ENCODE measurements around the gene CALHM1.

DNA sequence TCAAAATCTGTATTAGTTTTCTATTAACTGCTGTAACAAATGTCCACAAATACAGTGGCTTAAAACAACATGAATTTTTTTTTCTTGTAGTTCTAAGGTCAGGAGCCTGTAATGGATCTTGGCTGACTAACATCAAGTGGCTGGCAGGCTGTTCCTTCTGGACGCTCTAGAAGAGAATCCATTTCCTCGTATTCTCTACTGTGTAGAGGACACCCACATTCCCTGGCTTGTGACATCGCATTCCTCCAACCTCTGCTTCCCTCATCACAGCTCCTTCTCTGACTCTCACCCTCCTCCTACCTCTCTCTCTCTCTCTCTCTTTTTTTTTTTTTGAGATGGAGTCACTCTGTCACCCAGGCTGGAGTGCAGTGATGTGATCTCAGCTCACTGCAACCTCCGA is 4.8 kb upstream of the CALHM1 start:
- TF ChIP-seq, protein P1, sequence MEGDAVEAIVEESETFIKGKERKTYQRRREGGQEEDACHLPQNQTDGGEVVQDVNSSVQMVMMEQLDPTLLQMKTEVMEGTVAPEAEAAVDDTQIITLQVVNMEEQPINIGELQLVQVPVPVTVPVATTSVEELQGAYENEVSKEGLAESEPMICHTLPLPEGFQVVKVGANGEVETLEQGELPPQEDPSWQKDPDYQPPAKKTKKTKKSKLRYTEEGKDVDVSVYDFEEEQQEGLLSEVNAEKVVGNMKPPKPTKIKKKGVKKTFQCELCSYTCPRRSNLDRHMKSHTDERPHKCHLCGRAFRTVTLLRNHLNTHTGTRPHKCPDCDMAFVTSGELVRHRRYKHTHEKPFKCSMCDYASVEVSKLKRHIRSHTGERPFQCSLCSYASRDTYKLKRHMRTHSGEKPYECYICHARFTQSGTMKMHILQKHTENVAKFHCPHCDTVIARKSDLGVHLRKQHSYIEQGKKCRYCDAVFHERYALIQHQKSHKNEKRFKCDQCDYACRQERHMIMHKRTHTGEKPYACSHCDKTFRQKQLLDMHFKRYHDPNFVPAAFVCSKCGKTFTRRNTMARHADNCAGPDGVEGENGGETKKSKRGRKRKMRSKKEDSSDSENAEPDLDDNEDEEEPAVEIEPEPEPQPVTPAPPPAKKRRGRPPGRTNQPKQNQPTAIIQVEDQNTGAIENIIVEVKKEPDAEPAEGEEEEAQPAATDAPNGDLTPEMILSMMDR (conservative IDR thresholded peaks at IDR 0.05; ENCODE audit: low read depth in 2 of 2) = no peak
- no peak for TF ChIP-seq EZH2 (IDR thresholded peaks at IDR 0.05; ENCODE audit: low read depth, unreplicated experiment)
- no peak for TF ChIP-seq POLR2AphosphoS5 (IDR thresholded peaks at IDR 0.05; ENCODE audit: low read depth)
- TF ChIP-seq CREB1 (CRISPR knock-in tag; IDR thresholded peaks at IDR 0.05; ENCODE audit: low read depth) = no peak
- TF ChIP-seq JUNB (IDR thresholded peaks at IDR 0.05; ENCODE audit: unreplicated experiment) = no peak
- no peak for TF ChIP-seq NANOG (IDR thresholded peaks at IDR 0.05; ENCODE audit: borderline replicate concordance)
- no peak for TF ChIP-seq ZNF114 (CRISPR knock-in tag; IDR thresholded peaks at IDR 0.05)
- no peak for TF ChIP-seq REST (IDR thresholded peaks at IDR 0.05; ENCODE audit: unreplicated experiment)
- TF ChIP-seq EZH2phosphoT487 (IDR thresholded peaks at IDR 0.05; ENCODE audit: unreplicated experiment) = no peak
- no peak for TF ChIP-seq STAT1 (IDR thresholded peaks at IDR 0.05; ENCODE audit: unreplicated experiment)
- TF ChIP-seq ETS1 (IDR thresholded peaks at IDR 0.05) = no peak
- TF ChIP-seq ZNF331 (CRISPR knock-in tag; IDR thresholded peaks at IDR 0.05; ENCODE audit: low read depth) = no peak
- TF ChIP-seq, protein P2, sequence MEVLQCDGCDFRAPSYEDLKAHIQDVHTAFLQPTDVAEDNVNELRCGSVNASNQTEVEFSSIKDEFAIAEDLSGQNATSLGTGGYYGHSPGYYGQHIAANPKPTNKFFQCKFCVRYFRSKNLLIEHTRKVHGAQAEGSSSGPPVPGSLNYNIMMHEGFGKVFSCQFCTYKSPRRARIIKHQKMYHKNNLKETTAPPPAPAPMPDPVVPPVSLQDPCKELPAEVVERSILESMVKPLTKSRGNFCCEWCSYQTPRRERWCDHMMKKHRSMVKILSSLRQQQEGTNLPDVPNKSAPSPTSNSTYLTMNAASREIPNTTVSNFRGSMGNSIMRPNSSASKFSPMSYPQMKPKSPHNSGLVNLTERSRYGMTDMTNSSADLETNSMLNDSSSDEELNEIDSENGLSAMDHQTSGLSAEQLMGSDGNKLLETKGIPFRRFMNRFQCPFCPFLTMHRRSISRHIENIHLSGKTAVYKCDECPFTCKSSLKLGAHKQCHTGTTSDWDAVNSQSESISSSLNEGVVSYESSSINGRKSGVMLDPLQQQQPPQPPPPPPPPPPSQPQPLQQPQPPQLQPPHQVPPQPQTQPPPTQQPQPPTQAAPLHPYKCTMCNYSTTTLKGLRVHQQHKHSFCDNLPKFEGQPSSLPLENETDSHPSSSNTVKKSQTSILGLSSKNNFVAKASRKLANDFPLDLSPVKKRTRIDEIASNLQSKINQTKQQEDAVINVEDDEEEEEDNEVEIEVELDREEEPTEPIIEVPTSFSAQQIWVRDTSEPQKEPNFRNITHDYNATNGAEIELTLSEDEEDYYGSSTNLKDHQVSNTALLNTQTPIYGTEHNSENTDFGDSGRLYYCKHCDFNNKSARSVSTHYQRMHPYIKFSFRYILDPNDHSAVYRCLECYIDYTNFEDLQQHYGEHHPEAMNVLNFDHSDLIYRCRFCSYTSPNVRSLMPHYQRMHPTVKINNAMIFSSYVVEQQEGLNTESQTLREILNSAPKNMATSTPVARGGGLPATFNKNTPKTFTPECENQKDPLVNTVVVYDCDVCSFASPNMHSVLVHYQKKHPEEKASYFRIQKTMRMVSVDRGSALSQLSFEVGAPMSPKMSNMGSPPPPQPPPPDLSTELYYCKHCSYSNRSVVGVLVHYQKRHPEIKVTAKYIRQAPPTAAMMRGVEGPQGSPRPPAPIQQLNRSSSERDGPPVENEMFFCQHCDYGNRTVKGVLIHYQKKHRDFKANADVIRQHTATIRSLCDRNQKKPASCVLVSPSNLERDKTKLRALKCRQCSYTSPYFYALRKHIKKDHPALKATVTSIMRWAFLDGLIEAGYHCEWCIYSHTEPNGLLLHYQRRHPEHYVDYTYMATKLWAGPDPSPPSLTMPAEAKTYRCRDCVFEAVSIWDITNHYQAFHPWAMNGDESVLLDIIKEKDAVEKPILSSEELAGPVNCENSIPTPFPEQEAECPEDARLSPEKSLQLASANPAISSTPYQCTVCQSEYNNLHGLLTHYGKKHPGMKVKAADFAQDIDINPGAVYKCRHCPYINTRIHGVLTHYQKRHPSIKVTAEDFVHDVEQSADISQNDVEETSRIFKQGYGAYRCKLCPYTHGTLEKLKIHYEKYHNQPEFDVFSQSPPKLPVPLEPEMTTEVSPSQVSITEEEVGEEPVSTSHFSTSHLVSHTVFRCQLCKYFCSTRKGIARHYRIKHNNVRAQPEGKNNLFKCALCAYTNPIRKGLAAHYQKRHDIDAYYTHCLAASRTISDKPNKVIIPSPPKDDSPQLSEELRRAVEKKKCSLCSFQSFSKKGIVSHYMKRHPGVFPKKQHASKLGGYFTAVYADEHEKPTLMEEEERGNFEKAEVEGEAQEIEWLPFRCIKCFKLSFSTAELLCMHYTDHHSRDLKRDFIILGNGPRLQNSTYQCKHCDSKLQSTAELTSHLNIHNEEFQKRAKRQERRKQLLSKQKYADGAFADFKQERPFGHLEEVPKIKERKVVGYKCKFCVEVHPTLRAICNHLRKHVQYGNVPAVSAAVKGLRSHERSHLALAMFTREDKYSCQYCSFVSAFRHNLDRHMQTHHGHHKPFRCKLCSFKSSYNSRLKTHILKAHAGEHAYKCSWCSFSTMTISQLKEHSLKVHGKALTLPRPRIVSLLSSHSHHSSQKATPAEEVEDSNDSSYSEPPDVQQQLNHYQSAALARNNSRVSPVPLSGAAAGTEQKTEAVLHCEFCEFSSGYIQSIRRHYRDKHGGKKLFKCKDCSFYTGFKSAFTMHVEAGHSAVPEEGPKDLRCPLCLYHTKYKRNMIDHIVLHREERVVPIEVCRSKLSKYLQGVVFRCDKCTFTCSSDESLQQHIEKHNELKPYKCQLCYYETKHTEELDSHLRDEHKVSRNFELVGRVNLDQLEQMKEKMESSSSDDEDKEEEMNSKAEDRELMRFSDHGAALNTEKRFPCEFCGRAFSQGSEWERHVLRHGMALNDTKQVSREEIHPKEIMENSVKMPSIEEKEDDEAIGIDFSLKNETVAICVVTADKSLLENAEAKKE (CRISPR knock-in tag; IDR thresholded peaks at IDR 0.05) = no peak
